ENCODE data around the gene PALLD. TPM values are rescaled to one million over a fixed set of nuclear protein-coding genes. Genes with fewer than 3 reads are reported as not detected.

The PALLD gene
- total RNA-seq, 4 donors from 2014 or later = 60.2 to 437 (median 118) TPM

GRCh38 chr4:168643796-168644159 lies 146.9 kb downstream of the PALLD start:
- no peak for DNase-seq
- Histone ChIP-seq H3K27ac (peak overlapping the region in 1 of 4 donors; percentile 54), H3K9me3 (no peaks in the 10 kb centered on the region), H3K27me3 (no peaks in the 10 kb centered on the region), H3K4me1 (peaks cover 0 to 7% (median 0%) of the 10 kb centered on the region in 3 donors), H3K4me3 (no peak overlapping the region), H3K36me3 (no peaks in the 10 kb centered on the region)
- intact Hi-C loops (cut with DNase I) = no loop called here
- 74 to 76% methylated on average over 3 of the region's 3 CpGs for WGBS, 2 donors
- no peak for TF ChIP-seq CTCF (IDR thresholded peaks at IDR 0.05)
- TF ChIP-seq POLR2A (IDR thresholded peaks at IDR 0.05) = no peak

GRCh38 chr4:168646001-168646768 lies 149.3 kb downstream of the PALLD start:
- Histone ChIP-seq H3K4me1 (peaks cover 0 to 7% (median 0%) of the 10 kb centered on the region in 3 donors), H3K4me3 (no peak overlapping the region), H3K36me3 (no peaks in the 10 kb centered on the region), H3K27me3 (no peaks in the 10 kb centered on the region), H3K27ac (no peak overlapping the region), H3K9me3 (no peaks in the 10 kb centered on the region)
- intact Hi-C loops (cut with DNase I) = no loop called here
- no peak for DNase-seq
- 53 to 73% methylated on average over 6 of the region's 7 CpGs for WGBS, 2 donors
- TF ChIP-seq POLR2A (IDR thresholded peaks at IDR 0.05) (no peak), CTCF (IDR thresholded peaks at IDR 0.05) (no peak)

- no peak for TF ChIP-seq POLR2A (IDR thresholded peaks at IDR 0.05)
- TF ChIP-seq CTCF (IDR thresholded peaks at IDR 0.05) = no peak
These were observed 151.0 kb downstream of the PALLD start for GRCh38 chr4:168647646-168648375.

GRCh38 chr4:168648494-168648893 lies 151.6 kb downstream of the PALLD start:
- Histone ChIP-seq H3K9me3 (no peaks in the 10 kb centered on the region), H3K27me3 (no peaks in the 10 kb centered on the region), H3K36me3 (no peaks in the 10 kb centered on the region), H3K4me3 (no peak overlapping the region), H3K27ac (no peak overlapping the region), H3K4me1 (no peaks in the 10 kb centered on the region)
- 55 to 64% methylated on average over 3 of the region's 3 CpGs for WGBS, 2 donors
- intact Hi-C loops (cut with DNase I) = no loop called here
- TF ChIP-seq POLR2A (IDR thresholded peaks at IDR 0.05) = no peak
- DNase-seq = no peak

More at GRCh38 chr4:168647646-168648375, 151.0 kb downstream of the PALLD start:
- Histone ChIP-seq H3K4me1 (peaks cover 0 to 2% (median 0%) of the 10 kb centered on the region in 3 donors), H3K36me3 (no peaks in the 10 kb centered on the region), H3K9me3 (no peaks in the 10 kb centered on the region), H3K4me3 (no peak overlapping the region), H3K27me3 (no peaks in the 10 kb centered on the region), H3K27ac (no peak overlapping the region)
- WGBS, 2 donors = 81 to 86% methylated on average over 8 of the region's 8 CpGs
- DNase-seq = no peak
- intact Hi-C loops (cut with DNase I) = no loop called here

GRCh38 chr4:168648929-168649328 lies 152.1 kb downstream of the PALLD start:
- Histone ChIP-seq H3K27ac (no peak overlapping the region), H3K27me3 (no peaks in the 10 kb centered on the region), H3K36me3 (no peaks in the 10 kb centered on the region), H3K9me3 (no peaks in the 10 kb centered on the region), H3K4me1 (no peaks in the 10 kb centered on the region), H3K4me3 (no peak overlapping the region)
- 57 to 63% methylated on average over 3 of the region's 3 CpGs for WGBS, 2 donors
- TF ChIP-seq POLR2A (IDR thresholded peaks at IDR 0.05) (no peak), CTCF (IDR thresholded peaks at IDR 0.05) (no peak)
- intact Hi-C loops (cut with DNase I) = no loop called here
- DNase-seq = no peak

All from esophagus squamous epithelium (tissue), 5 donors.